Esophagus muscularis mucosa (tissue), 4 donors: ENCODE data around the gene ZSWIM6. TPM values are rescaled to one million over a fixed set of nuclear protein-coding genes. Genes with fewer than 3 reads are reported as not detected.

ENCODE experiments used
- DNase-seq: peaks from one replicate; pipeline ENCODE4 v3.0.0-alpha.2; 2017; ENCODE audit errors: extremely low spot score
- H3K27ac ChIP-seq, 4 donors: fragments of 200-600 bp; sonication (generic); replicated peaks in 1 of 4; 1 replicate in 3 of 4; 2 replicates in 1 of 4; pipeline ENCODE4 v1.5.1; 2016 to 2019; ENCODE audit warnings: mild to moderate bottlenecking in 1 of 4
- H3K27me3 ChIP-seq, 4 donors: fragments of 200-600 bp; sonication (generic); one replicate each; pipeline versions ENCODE4 v1.5.1 to v1.6.0; 2016 to 2019
- H3K36me3 ChIP-seq, 4 donors: fragments of 200-600 bp; sonication (generic); one replicate each; pipeline ENCODE4 v1.5.1; 2016 to 2019
- H3K4me1 ChIP-seq, 4 donors: fragments of 200-600 bp; sonication (generic); one replicate each; pipeline ENCODE4 v1.5.1; 2016 to 2019
- H3K4me3 ChIP-seq, 4 donors: fragments of 200-600 bp; sonication (generic); 1 replicate in 2 of 4; 2 replicates in 2 of 4; pipeline ENCODE4 v1.5.1; 2016 to 2019; ENCODE audit warnings: mild to moderate bottlenecking in 4 of 4, moderate library complexity in 1 of 4
- H3K9me3 ChIP-seq, 4 donors: fragments of 200-600 bp; sonication (generic); 1 replicate in 3 of 4; 2 replicates in 1 of 4; pipeline ENCODE4 v1.5.1; 2016 to 2019
- EP300 ChIP-seq: sonication (generic); formaldehyde crosslinking; IDR thresholded peaks from one replicate; pipeline ENCODE4 v1.6.1; 2017; ENCODE audit warnings: antibody characterized with exemption
- POLR2A ChIP-seq: fragments of 450-650 bp; IDR thresholded peaks from one replicate; pipeline ENCODE4 v1.6.1; 2017; ENCODE audit warnings: antibody characterized with exemption, moderate library complexity, mild to moderate bottlenecking, low read depth
- POLR2AphosphoS5 ChIP-seq, 2 donors: sonication (generic); formaldehyde crosslinking; IDR thresholded peaks; one replicate each; pipeline ENCODE4 v1.6.1; 2017; ENCODE audit warnings: antibody characterized with exemption in 2 of 2
- WGBS: methylation state at CpG from one replicate; pipeline ENCODE4 v1.1.5; 2018; 5-methylcytosine and 5-hydroxymethylcytosine counted together
- intact Hi-C: fragments of 100-400 bp; cut with DNase I; formaldehyde crosslinking; loops from one replicate; pipeline ENCODE4 v1.15.1; 2023
- total RNA-seq, 4 donors: library from RNA; depleted of rRNA; stranded (reverse); fragments of >200 nt; gene quantifications; one replicate each; pipeline versions ENCODE4 v1.1.0 to v1.2.1, GENCODE V29; 2016
- TF ChIP-seq, protein P1 (sequence below), 3 experiments: fragments of 200-600 bp in 2 of 3; fragments of 450-650 bp in 1 of 3; sonication (generic) in 2 of 3; IDR thresholded peaks; one replicate each; pipeline ENCODE4 v1.5.1; 2017 to 2019; ENCODE audit warnings: antibody characterized with exemption in 3 of 3, mild to moderate bottlenecking in 2 of 3, moderate library complexity in 1 of 3

ZSWIM6 gene
- total RNA-seq, 4 donors from 2014 or later = 10.2 to 16.4 (median 12.5) TPM

DNA sequence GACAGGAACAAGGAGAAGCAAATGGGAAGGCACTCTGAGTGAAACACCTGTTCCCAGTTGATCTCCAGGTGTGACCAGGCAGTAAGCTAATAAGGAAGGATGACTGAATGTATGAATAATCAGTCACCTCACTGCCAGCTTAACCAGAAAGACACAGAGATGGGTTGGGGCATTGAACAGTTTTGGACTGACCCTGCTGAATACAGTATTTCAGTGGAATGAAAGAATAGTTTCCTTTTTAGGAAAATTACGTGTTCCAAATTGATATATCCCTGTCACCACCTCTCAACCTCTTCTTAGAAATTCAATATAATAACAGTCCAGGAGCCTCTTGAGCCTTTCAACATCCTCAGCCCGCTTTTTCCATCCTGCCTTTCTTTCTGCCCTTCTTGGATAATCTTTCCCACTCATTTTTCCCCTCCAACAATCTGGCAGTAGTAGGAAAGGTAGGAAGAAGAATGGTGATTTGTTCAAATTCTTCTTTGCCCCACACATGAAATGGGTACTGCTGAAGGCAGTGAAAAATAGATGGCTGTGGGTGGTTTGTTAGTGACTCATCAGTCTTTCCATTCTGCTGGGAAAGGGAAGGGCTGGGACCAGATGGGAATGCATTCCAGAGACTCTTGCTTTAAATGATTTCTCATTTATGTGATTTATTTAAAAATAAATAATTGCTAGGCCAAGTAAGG lies 117.9 kb downstream of the ZSWIM6 start:
- peaks cover 19 to 53% (median 42%) of the 10 kb centered on the region in 4 donors for H3K4me1 ChIP-seq
- DNase-seq = no peak
- WGBS = 80% methylated on average over 2 of the region's 2 CpGs

DNA sequence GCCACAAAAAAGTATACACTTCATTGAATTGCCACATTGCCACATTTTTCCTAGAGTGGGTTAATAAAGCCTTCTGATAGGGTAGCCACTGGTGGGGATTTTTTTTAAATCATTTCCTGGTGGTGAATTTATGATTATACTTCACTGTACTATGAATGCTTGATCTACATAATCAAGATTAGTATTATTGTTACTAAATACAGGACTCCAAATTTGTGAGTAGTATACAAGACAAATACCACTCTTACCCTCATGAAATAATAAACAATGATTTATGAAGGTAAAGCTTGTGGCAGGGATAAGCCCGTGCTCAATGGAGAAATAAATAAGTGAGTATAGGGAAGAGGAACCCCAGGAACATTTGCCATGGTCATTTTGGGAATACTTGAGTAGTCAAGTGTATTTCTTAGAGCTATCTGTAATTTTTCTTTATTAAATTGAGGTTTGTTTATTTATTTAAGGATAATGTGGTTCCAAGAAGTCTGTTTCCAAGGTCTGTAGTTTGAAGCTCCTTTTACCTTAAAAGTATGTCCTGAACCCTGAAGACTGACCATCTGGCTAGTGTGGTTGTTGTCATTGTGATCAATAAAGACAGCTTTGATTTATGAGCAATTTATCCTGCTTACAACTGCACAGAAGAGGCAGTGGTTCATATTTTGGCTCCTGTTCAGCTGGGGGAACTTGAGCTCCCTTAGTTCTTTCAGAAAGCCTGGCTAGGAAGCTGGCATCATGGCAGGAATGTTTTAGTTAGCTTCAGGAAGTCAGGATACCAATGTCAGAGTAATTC lies 118.6 kb downstream of the ZSWIM6 start:
- H3K27ac ChIP-seq = peak overlapping the region; percentile 50 to 78 (median 56)
- 40% methylated on average over 1 of the region's 1 CpG for WGBS
- no peak overlapping the region for H3K4me3 ChIP-seq
- H3K4me1 ChIP-seq = peaks cover 19 to 53% (median 41%) of the 10 kb centered on the region in 4 donors
- no peaks in the 10 kb centered on the region for H3K27me3 ChIP-seq
- intact Hi-C loops = loop anchor here (2.0 kb wide), 1 partner anchor 42 kb away; no protein-coding TSS in a partner anchor
- H3K36me3 ChIP-seq = no peaks in the 10 kb centered on the region
- H3K9me3 ChIP-seq = peaks cover 0 to 8% (median 0%) of the 10 kb centered on the region in 4 donors
- no peak for TF ChIP-seq POLR2AphosphoS5 (IDR thresholded peaks at IDR 0.05)
- TF ChIP-seq, protein P1, sequence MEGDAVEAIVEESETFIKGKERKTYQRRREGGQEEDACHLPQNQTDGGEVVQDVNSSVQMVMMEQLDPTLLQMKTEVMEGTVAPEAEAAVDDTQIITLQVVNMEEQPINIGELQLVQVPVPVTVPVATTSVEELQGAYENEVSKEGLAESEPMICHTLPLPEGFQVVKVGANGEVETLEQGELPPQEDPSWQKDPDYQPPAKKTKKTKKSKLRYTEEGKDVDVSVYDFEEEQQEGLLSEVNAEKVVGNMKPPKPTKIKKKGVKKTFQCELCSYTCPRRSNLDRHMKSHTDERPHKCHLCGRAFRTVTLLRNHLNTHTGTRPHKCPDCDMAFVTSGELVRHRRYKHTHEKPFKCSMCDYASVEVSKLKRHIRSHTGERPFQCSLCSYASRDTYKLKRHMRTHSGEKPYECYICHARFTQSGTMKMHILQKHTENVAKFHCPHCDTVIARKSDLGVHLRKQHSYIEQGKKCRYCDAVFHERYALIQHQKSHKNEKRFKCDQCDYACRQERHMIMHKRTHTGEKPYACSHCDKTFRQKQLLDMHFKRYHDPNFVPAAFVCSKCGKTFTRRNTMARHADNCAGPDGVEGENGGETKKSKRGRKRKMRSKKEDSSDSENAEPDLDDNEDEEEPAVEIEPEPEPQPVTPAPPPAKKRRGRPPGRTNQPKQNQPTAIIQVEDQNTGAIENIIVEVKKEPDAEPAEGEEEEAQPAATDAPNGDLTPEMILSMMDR (IDR thresholded peaks at IDR 0.05) = no peak
- no peak for TF ChIP-seq POLR2A
- no peak for TF ChIP-seq EP300
- no peak for DNase-seq

More for the DNA sequence above, 117.9 kb downstream of the ZSWIM6 start:
- Histone ChIP-seq H3K36me3 (no peaks in the 10 kb centered on the region), H3K4me3 (no peak overlapping the region), H3K27me3 (no peaks in the 10 kb centered on the region), H3K27ac (peak overlapping the region; percentile 50 to 78 (median 56)), H3K9me3 (peaks cover 0 to 8% (median 0%) of the 10 kb centered on the region in 4 donors)
- intact Hi-C loops = loop anchor here (2.0 kb wide), 1 partner anchor 41 kb away; no protein-coding TSS in a partner anchor
- TF ChIP-seq EP300 (no peak), POLR2AphosphoS5 (IDR thresholded peaks at IDR 0.05) (peak in 1 of 2 donors; percentile 74)

DNA sequence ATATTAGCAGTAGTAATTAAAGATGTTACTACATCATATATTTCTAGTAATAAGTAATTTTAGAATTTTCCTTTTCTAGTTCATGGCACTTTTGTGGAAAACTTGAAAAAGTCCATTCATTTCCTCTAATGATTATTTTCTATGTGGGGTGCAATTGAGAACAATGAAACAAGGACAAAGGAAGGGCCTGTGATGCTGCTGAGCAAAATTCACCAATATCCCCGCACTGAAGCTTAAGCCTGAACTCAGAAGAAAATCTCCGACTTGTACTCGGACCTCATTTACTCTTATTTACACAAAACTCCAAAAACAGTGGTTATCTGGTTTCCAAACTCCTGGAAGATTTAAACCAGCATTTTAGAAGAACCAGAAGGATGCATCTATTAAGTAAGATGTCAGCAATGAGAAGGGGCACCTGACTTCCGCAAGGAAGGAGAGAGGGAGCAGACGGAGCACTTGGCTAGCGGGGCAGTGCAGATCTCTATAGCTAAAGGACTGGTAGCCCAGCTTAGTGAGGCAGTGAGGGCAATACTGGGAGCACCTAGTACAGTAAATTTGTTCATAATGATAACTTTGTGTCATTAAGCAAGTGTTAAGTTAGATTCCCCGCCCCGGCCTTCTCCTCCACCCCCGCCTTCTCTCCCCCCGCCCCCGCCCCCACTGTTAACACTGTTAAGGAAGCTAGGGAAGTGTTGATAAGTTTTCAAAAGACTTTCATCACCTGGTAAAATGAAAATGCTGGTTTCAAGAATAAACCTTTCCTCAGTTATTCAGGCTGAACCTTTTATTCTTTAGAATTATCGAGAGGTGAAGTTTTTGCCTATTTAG lies 123.3 kb downstream of the ZSWIM6 start:
- 91% methylated on average over 12 of the region's 12 CpGs for WGBS
- no peak for TF ChIP-seq POLR2AphosphoS5 (IDR thresholded peaks at IDR 0.05)
- no peak for TF ChIP-seq EP300
- TF ChIP-seq, protein P1 (IDR thresholded peaks at IDR 0.05) = no peak
- TF ChIP-seq POLR2A = no peak
- Histone ChIP-seq H3K4me3 (no peak overlapping the region), H3K4me1 (peaks cover 15 to 34% (median 25%) of the 10 kb centered on the region in 4 donors), H3K27ac (no peak overlapping the region), H3K36me3 (no peaks in the 10 kb centered on the region), H3K27me3 (no peaks in the 10 kb centered on the region), H3K9me3 (no peaks in the 10 kb centered on the region)
- intact Hi-C loops = no loop called here
- no peak for DNase-seq

DNA sequence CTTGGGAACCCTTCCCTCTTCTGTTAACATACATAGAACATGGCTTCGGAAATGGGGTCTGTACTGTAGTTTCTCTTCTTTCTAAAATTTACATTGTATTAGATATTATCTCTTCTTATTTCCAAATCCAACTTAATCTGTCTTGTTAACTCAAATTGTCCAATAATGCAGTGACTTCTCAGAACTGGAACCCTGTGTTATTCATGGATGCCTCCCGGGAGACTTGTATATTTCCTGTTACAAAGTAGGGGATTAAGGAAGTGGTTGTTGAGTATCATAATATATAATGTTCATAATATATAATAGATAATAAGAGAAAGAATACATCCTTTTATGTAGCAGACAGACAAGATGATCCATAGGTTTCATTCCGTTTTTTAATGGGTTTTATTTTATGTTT lies 128.4 kb downstream of the ZSWIM6 start:
- no peaks in the 10 kb centered on the region for H3K27me3 ChIP-seq
- intact Hi-C loops = no loop called here
- H3K27ac ChIP-seq = no peak overlapping the region
- H3K4me3 ChIP-seq = no peak overlapping the region
- H3K36me3 ChIP-seq = no peaks in the 10 kb centered on the region
- no peak for DNase-seq
- H3K9me3 ChIP-seq = no peaks in the 10 kb centered on the region
- no peak for TF ChIP-seq POLR2AphosphoS5 (IDR thresholded peaks at IDR 0.05)
- peaks cover 29 to 59% (median 44%) of the 10 kb centered on the region in 4 donors for H3K4me1 ChIP-seq
- WGBS = 88% methylated on average over 3 of the region's 3 CpGs

DNA sequence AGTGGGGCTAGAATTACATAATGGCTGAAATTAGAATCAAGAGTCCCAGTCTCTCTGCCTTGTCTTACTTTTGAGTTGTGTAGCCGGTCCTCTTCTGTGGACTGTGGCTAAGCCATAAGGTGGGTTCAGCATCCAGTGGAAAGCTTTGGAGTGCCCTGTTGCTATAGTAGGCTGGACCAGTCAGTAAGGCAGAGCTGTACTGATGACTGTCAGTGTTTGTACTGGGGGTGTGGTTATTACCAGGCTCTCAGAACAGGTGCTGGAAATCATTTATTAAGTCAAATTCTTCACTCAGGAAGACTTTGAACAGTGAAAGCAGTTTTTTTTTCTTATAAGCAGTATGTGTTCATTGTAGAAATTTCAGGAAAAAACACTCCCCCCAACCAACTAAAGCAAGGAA lies 129.4 kb downstream of the ZSWIM6 start:
- no peaks in the 10 kb centered on the region for H3K9me3 ChIP-seq
- no peak overlapping the region for H3K4me3 ChIP-seq
- H3K27ac ChIP-seq = no peak overlapping the region
- WGBS = 100% methylated on average over 1 of the region's 1 CpG
- no peak for DNase-seq
- H3K4me1 ChIP-seq = peaks cover 29 to 59% (median 46%) of the 10 kb centered on the region in 4 donors
- H3K27me3 ChIP-seq = no peaks in the 10 kb centered on the region
- intact Hi-C loops = no loop called here
- TF ChIP-seq EP300 = no peak
- no peak for TF ChIP-seq POLR2AphosphoS5 (IDR thresholded peaks at IDR 0.05)
- no peak for TF ChIP-seq POLR2A
- TF ChIP-seq, protein P1 (IDR thresholded peaks at IDR 0.05) = no peak
- no peaks in the 10 kb centered on the region for H3K36me3 ChIP-seq
